Measurements from ENCODE around the gene FBXW8.

The FBXW8 gene

GRCh38 chr12:116984098-116984497, 73.3 kb downstream of the FBXW8 start (continued):
- TF ChIP-seq ZNF18 (tag by site-specific recombination; IDR thresholded peaks at IDR 0.05) (no peak), ZBTB6 (tag by site-specific recombination; IDR thresholded peaks at IDR 0.05) (no peak)

GRCh38 chr12:116990329-116990728, 79.6 kb downstream of the FBXW8 start:
- Histone ChIP-seq H3K4me3 (ENCODE audit: low read depth, low read length) (no peak overlapping the region), H3K27ac (ENCODE audit: extremely low read depth, low read depth, low read length) (no peak overlapping the region), H3K9me3 (ENCODE audit: control insufficient read depth, insufficient read depth, low read depth, low read length) (no peaks in the 10 kb centered on the region), H3K36me3 (ENCODE audit: control insufficient read depth in 2 of 2, insufficient read depth in 1 of 2, low read length in 2 of 2) (peaks cover 0 to 22% of the 10 kb centered on the region in 2 experiments; a peak in 2 of 3 replicates), H3K4me1 (ENCODE audit: control insufficient read depth, insufficient read depth, low read length) (no peaks in the 10 kb centered on the region)
- ChIA-PET POLR2A (no interaction called here), CTCF (interaction anchor here (0.5 to 0.7 kb wide), 3 partner anchors 34 to 1251 kb away, joined by 3 to 6 read pairs (median 3); no protein-coding TSS in a partner anchor)
- TF ChIP-seq ZBTB48 (tag by site-specific recombination; IDR thresholded peaks at IDR 0.05), result no peak
- TF ChIP-seq ZNF148 (tag by site-specific recombination; IDR thresholded peaks at IDR 0.05; ENCODE audit: borderline replicate concordance), result no peak
- no peak for TF ChIP-seq GLI4 (tag by site-specific recombination; IDR thresholded peaks at IDR 0.05)
- no peak for TF ChIP-seq ZNF121 (tag by site-specific recombination; IDR thresholded peaks at IDR 0.05)
- TF ChIP-seq ZNF785 (tag by site-specific recombination; IDR thresholded peaks at IDR 0.05), result no peak
- no peak for TF ChIP-seq ZNF174 (tag by site-specific recombination; IDR thresholded peaks at IDR 0.05)
- TF ChIP-seq ZNF791 (tag by site-specific recombination; IDR thresholded peaks at IDR 0.05), result no peak
- no peak for TF ChIP-seq SP3 (tag by site-specific recombination; IDR thresholded peaks at IDR 0.05)
- no peak for TF ChIP-seq ZNF114 (tag by site-specific recombination; IDR thresholded peaks at IDR 0.05)
- TF ChIP-seq ZNF324 (tag by site-specific recombination; IDR thresholded peaks at IDR 0.05), result no peak
- TF ChIP-seq ZNF701 (tag by site-specific recombination; IDR thresholded peaks at IDR 0.05), result no peak
- no peak for TF ChIP-seq ZNF488 (tag by site-specific recombination; IDR thresholded peaks at IDR 0.05)

- Histone ChIP-seq H3K4me3 (ENCODE audit: low read depth, low read length) (no peak overlapping the region), H3K9me3 (ENCODE audit: control insufficient read depth, insufficient read depth, low read depth, low read length) (no peaks in the 10 kb centered on the region), H3K36me3 (ENCODE audit: control insufficient read depth in 2 of 2, insufficient read depth in 1 of 2, low read length in 2 of 2) (peaks cover 0 to 15% of the 10 kb centered on the region in 2 experiments; a peak in 2 of 3 replicates), H3K4me1 (ENCODE audit: control insufficient read depth, insufficient read depth, low read length) (no peaks in the 10 kb centered on the region), H3K27ac (ENCODE audit: extremely low read depth, low read depth, low read length) (no peak overlapping the region)
- ChIA-PET POLR2A (interaction anchor here (0.9 kb wide), 1 partner anchor 9 kb away, joined by 3 read pairs; no protein-coding TSS in a partner anchor), CTCF (interaction anchor here (0.5 to 0.7 kb wide), 3 partner anchors 33 to 1252 kb away, joined by 3 to 6 read pairs (median 4); no protein-coding TSS in a partner anchor)
- TF ChIP-seq ZNF555 (tag by site-specific recombination; conservative IDR thresholded peaks at IDR 0.05) (no peak), ATF2 (tag by site-specific recombination; IDR thresholded peaks at IDR 0.05; ENCODE audit: low read depth) (peak; percentile 65; the same call in 1 of the 2 replicates), HOXD13 (CRISPR knock-in tag; IDR thresholded peaks at IDR 0.05; ENCODE audit: borderline replicate concordance) (no peak), ZBTB17 (tag by site-specific recombination; IDR thresholded peaks at IDR 0.05) (no peak), ZIC2 (tag by site-specific recombination; IDR thresholded peaks at IDR 0.05) (peak; percentile 28; the same call in 1 of the 2 replicates)
These were observed 80.5 kb downstream of the FBXW8 start for GRCh38 chr12:116990971-116991966.
